ENCODE results near the gene CLIP2.
"Not testable (repeated sequence)": the region's sequence is repeated elsewhere in the genome, so short reads cannot be mapped to it uniquely, and the experiment has no call there.

CLIP2 gene

GRCh38 chr7:74345970-74346369 is 56.8 kb downstream of the CLIP2 start:
- Histone ChIP-seq H3K9me3 (ENCODE audit: control insufficient read depth, low read depth, low read length) (no peaks in the 10 kb centered on the region), H3K9ac (ENCODE audit: low read length) (no peak overlapping the region), H3K36me3 (ENCODE audit: control insufficient read depth, low read depth, low read length) (peaks cover 7% of the 10 kb centered on the region), H3K4me3 (ENCODE audit: low read length) (no peak overlapping the region), H3K27me3 (ENCODE audit: control insufficient read depth, insufficient read depth, low read length) (no peaks in the 10 kb centered on the region), H3K27ac (ENCODE audit: low read length) (no peak overlapping the region), H3K4me1 (ENCODE audit: control insufficient read depth, low read depth, low read length) (no peaks in the 10 kb centered on the region)

- Histone ChIP-seq H3K36me3 (ENCODE audit: control insufficient read depth, low read depth, low read length) (no peaks in the 10 kb centered on the region), H3K4me1 (ENCODE audit: control insufficient read depth, low read depth, low read length) (no peaks in the 10 kb centered on the region), H3K4me3 (ENCODE audit: low read length) (no peak overlapping the region), H3K27me3 (ENCODE audit: control insufficient read depth, insufficient read depth, low read length) (no peaks in the 10 kb centered on the region), H3K27ac (ENCODE audit: low read length) (no peak overlapping the region), H3K9me3 (ENCODE audit: control insufficient read depth, low read depth, low read length) (no peaks in the 10 kb centered on the region), H3K9ac (ENCODE audit: low read length) (no peak overlapping the region)
Observed at GRCh38 chr7:74349621-74350020, 60.4 kb downstream of the CLIP2 start.

- H3K36me3 ChIP-seq (ENCODE audit: control insufficient read depth, low read depth, low read length), result no peaks in the 10 kb centered on the region
Observed at GRCh38 chr7:74350751-74351150, 61.5 kb downstream of the CLIP2 start.

GRCh38 chr7:74351836-74352235 is 62.6 kb downstream of the CLIP2 start:
- no peak overlapping the region for H3K27ac ChIP-seq (ENCODE audit: low read length)

More at GRCh38 chr7:74350751-74351150, 61.5 kb downstream of the CLIP2 start:
- no peak overlapping the region for H3K9ac ChIP-seq (ENCODE audit: low read length)
- no peaks in the 10 kb centered on the region for H3K4me1 ChIP-seq (ENCODE audit: control insufficient read depth, low read depth, low read length)
- no peak overlapping the region for H3K4me3 ChIP-seq (ENCODE audit: low read length)
- no peak overlapping the region for H3K27ac ChIP-seq (ENCODE audit: low read length)
- H3K9me3 ChIP-seq (ENCODE audit: control insufficient read depth, low read depth, low read length), result no peaks in the 10 kb centered on the region
- H3K27me3 ChIP-seq (ENCODE audit: control insufficient read depth, insufficient read depth, low read length), result no peaks in the 10 kb centered on the region

GRCh38 chr7:74352551-74353138 is 63.4 kb downstream of the CLIP2 start:
- not testable (repeated sequence) for H3K27ac ChIP-seq (ENCODE audit: low read length); H3K4me1 ChIP-seq (ENCODE audit: control insufficient read depth, low read depth, low read length); H3K9me3 ChIP-seq (ENCODE audit: control insufficient read depth, low read depth, low read length); H3K27me3 ChIP-seq (ENCODE audit: control insufficient read depth, insufficient read depth, low read length); H3K9ac ChIP-seq (ENCODE audit: low read length); H3K36me3 ChIP-seq (ENCODE audit: control insufficient read depth, low read depth, low read length); H3K4me3 ChIP-seq (ENCODE audit: low read length)

More at GRCh38 chr7:74351836-74352235, 62.6 kb downstream of the CLIP2 start:
- H3K36me3 ChIP-seq (ENCODE audit: control insufficient read depth, low read depth, low read length), result no peaks in the 10 kb centered on the region
- H3K4me3 ChIP-seq (ENCODE audit: low read length), result no peak overlapping the region
- no peaks in the 10 kb centered on the region for H3K27me3 ChIP-seq (ENCODE audit: control insufficient read depth, insufficient read depth, low read length)
- H3K9me3 ChIP-seq (ENCODE audit: control insufficient read depth, low read depth, low read length), result no peaks in the 10 kb centered on the region
- no peaks in the 10 kb centered on the region for H3K4me1 ChIP-seq (ENCODE audit: control insufficient read depth, low read depth, low read length)
- H3K9ac ChIP-seq (ENCODE audit: low read length), result no peak overlapping the region

- Histone ChIP-seq H3K9ac (ENCODE audit: low read length) (no peak overlapping the region), H3K4me3 (ENCODE audit: low read length) (no peak overlapping the region), H3K9me3 (ENCODE audit: control insufficient read depth, low read depth, low read length) (no peaks in the 10 kb centered on the region), H3K36me3 (ENCODE audit: control insufficient read depth, low read depth, low read length) (no peaks in the 10 kb centered on the region), H3K27me3 (ENCODE audit: control insufficient read depth, insufficient read depth, low read length) (no peaks in the 10 kb centered on the region), H3K27ac (ENCODE audit: low read length) (no peak overlapping the region), H3K4me1 (ENCODE audit: control insufficient read depth, low read depth, low read length) (no peaks in the 10 kb centered on the region)
Observed at GRCh38 chr7:74354009-74354408, 64.8 kb downstream of the CLIP2 start.

GRCh38 chr7:74355091-74355490 is 65.9 kb downstream of the CLIP2 start:
- H3K9ac ChIP-seq (ENCODE audit: low read length), result no peak overlapping the region
- no peaks in the 10 kb centered on the region for H3K4me1 ChIP-seq (ENCODE audit: control insufficient read depth, low read depth, low read length)
- H3K27me3 ChIP-seq (ENCODE audit: control insufficient read depth, insufficient read depth, low read length), result no peaks in the 10 kb centered on the region
- peaks cover 6% of the 10 kb centered on the region for H3K36me3 ChIP-seq (ENCODE audit: control insufficient read depth, low read depth, low read length)
- H3K9me3 ChIP-seq (ENCODE audit: control insufficient read depth, low read depth, low read length), result no peaks in the 10 kb centered on the region
- H3K27ac ChIP-seq (ENCODE audit: low read length), result no peak overlapping the region
- no peak overlapping the region for H3K4me3 ChIP-seq (ENCODE audit: low read length)

- no peaks in the 10 kb centered on the region for H3K27me3 ChIP-seq (ENCODE audit: control insufficient read depth, insufficient read depth, low read length)
- no peaks in the 10 kb centered on the region for H3K4me1 ChIP-seq (ENCODE audit: control insufficient read depth, low read depth, low read length)
- H3K36me3 ChIP-seq (ENCODE audit: control insufficient read depth, low read depth, low read length), result peaks cover 8% of the 10 kb centered on the region
- no peak overlapping the region for H3K4me3 ChIP-seq (ENCODE audit: low read length)
- no peak overlapping the region for H3K9ac ChIP-seq (ENCODE audit: low read length)
- H3K27ac ChIP-seq (ENCODE audit: low read length), result no peak overlapping the region
- H3K9me3 ChIP-seq (ENCODE audit: control insufficient read depth, low read depth, low read length), result no peaks in the 10 kb centered on the region
Observed at GRCh38 chr7:74356589-74357315, 67.5 kb downstream of the CLIP2 start.

GRCh38 chr7:74360008-74360407 is 70.8 kb downstream of the CLIP2 start:
- Histone ChIP-seq H3K27me3 (ENCODE audit: control insufficient read depth, insufficient read depth, low read length) (no peaks in the 10 kb centered on the region), H3K9ac (ENCODE audit: low read length) (no peak overlapping the region), H3K27ac (ENCODE audit: low read length) (no peak overlapping the region), H3K9me3 (ENCODE audit: control insufficient read depth, low read depth, low read length) (no peaks in the 10 kb centered on the region), H3K4me1 (ENCODE audit: control insufficient read depth, low read depth, low read length) (no peaks in the 10 kb centered on the region), H3K4me3 (ENCODE audit: low read length) (no peak overlapping the region), H3K36me3 (ENCODE audit: control insufficient read depth, low read depth, low read length) (peaks cover 8% of the 10 kb centered on the region)

GRCh38 chr7:74362266-74362665 is 73.1 kb downstream of the CLIP2 start:
- Histone ChIP-seq H3K9me3 (ENCODE audit: control insufficient read depth, low read depth, low read length) (no peaks in the 10 kb centered on the region), H3K4me1 (ENCODE audit: control insufficient read depth, low read depth, low read length) (no peaks in the 10 kb centered on the region), H3K27ac (ENCODE audit: low read length) (no peak overlapping the region), H3K27me3 (ENCODE audit: control insufficient read depth, insufficient read depth, low read length) (no peaks in the 10 kb centered on the region), H3K36me3 (ENCODE audit: control insufficient read depth, low read depth, low read length) (peaks cover 8% of the 10 kb centered on the region), H3K4me3 (ENCODE audit: low read length) (no peak overlapping the region), H3K9ac (ENCODE audit: low read length) (no peak overlapping the region)

GRCh38 chr7:74364061-74364460 is 74.9 kb downstream of the CLIP2 start:
- no peak overlapping the region for H3K9ac ChIP-seq (ENCODE audit: low read length)
- H3K36me3 ChIP-seq (ENCODE audit: control insufficient read depth, low read depth, low read length), result peaks cover 8% of the 10 kb centered on the region
- no peak overlapping the region for H3K27ac ChIP-seq (ENCODE audit: low read length)
- no peaks in the 10 kb centered on the region for H3K9me3 ChIP-seq (ENCODE audit: control insufficient read depth, low read depth, low read length)
- no peaks in the 10 kb centered on the region for H3K4me1 ChIP-seq (ENCODE audit: control insufficient read depth, low read depth, low read length)
- H3K4me3 ChIP-seq (ENCODE audit: low read length), result no peak overlapping the region
- no peaks in the 10 kb centered on the region for H3K27me3 ChIP-seq (ENCODE audit: control insufficient read depth, insufficient read depth, low read length)

Measured in iPS-18a (cell line).